ENCODE results near the gene TMEM132D. TPM values are rescaled to one million over a fixed set of nuclear protein-coding genes. Genes with fewer than 3 reads are reported as not detected.

The TMEM132D gene
- total RNA-seq, 1 donor = not detected

GRCh38 chr12:129717438-129717837 lies 186.4 kb downstream of the TMEM132D start:
- no peak overlapping the region for H3K27ac ChIP-seq (ENCODE audit: low read depth, low read length)
- no peak for TF ChIP-seq CTCF (IDR thresholded peaks at IDR 0.05; ENCODE audit: extremely low read depth, low read depth, low read length)
- no peaks in the 10 kb centered on the region for H3K36me3 ChIP-seq (ENCODE audit: insufficient read depth, low read length)
- no peaks in the 10 kb centered on the region for H3K4me1 ChIP-seq (ENCODE audit: insufficient read depth, low read length)
- DNase-seq (ENCODE audit: insufficient read length, low spot score, missing footprints) = no peak
- H4K20me1 ChIP-seq (ENCODE audit: insufficient read depth, low read length) = no peaks in the 10 kb centered on the region
- no peak overlapping the region for H3K4me2 ChIP-seq (ENCODE audit: insufficient read depth, low read length)
- H3K79me2 ChIP-seq (ENCODE audit: insufficient read depth, low read length) = no peaks in the 10 kb centered on the region
- no peak overlapping the region for H2AFZ ChIP-seq (ENCODE audit: low read length)
- no peaks in the 10 kb centered on the region for H3K27me3 ChIP-seq (ENCODE audit: insufficient read depth, low read length)
- peaks cover 7% of the 10 kb centered on the region for H3K9me3 ChIP-seq (ENCODE audit: low read depth, low read length)
- no peak overlapping the region for H3K4me3 ChIP-seq (ENCODE audit: insufficient read depth, low read length)

GRCh38 chr12:129716825-129717224 lies 187.0 kb downstream of the TMEM132D start:
- no peak overlapping the region for H2AFZ ChIP-seq (ENCODE audit: low read length)
- peaks cover 7% of the 10 kb centered on the region for H3K9me3 ChIP-seq (ENCODE audit: low read depth, low read length)
- H3K27ac ChIP-seq (ENCODE audit: low read depth, low read length) = no peak overlapping the region
- no peaks in the 10 kb centered on the region for H3K79me2 ChIP-seq (ENCODE audit: insufficient read depth, low read length)
- no peaks in the 10 kb centered on the region for H3K36me3 ChIP-seq (ENCODE audit: insufficient read depth, low read length)
- no peaks in the 10 kb centered on the region for H4K20me1 ChIP-seq (ENCODE audit: insufficient read depth, low read length)
- TF ChIP-seq CTCF (IDR thresholded peaks at IDR 0.05; ENCODE audit: extremely low read depth, low read depth, low read length) = no peak
- H3K27me3 ChIP-seq (ENCODE audit: insufficient read depth, low read length) = no peaks in the 10 kb centered on the region
- H3K4me3 ChIP-seq (ENCODE audit: insufficient read depth, low read length) = no peak overlapping the region
- DNase-seq (ENCODE audit: insufficient read length, low spot score, missing footprints) = no peak
- H3K4me1 ChIP-seq (ENCODE audit: insufficient read depth, low read length) = no peaks in the 10 kb centered on the region
- no peak overlapping the region for H3K4me2 ChIP-seq (ENCODE audit: insufficient read depth, low read length)

GRCh38 chr12:129706716-129707115 lies 197.1 kb downstream of the TMEM132D start:
- no peak for DNase-seq (ENCODE audit: insufficient read length, low spot score, missing footprints)
- H3K79me2 ChIP-seq (ENCODE audit: insufficient read depth, low read length) = no peaks in the 10 kb centered on the region
- H3K27ac ChIP-seq (ENCODE audit: low read depth, low read length) = no peak overlapping the region
- H3K4me3 ChIP-seq (ENCODE audit: insufficient read depth, low read length) = no peak overlapping the region
- TF ChIP-seq CTCF (IDR thresholded peaks at IDR 0.05; ENCODE audit: extremely low read depth, low read depth, low read length) = no peak
- H3K4me2 ChIP-seq (ENCODE audit: insufficient read depth, low read length) = no peak overlapping the region
- no peak overlapping the region for H2AFZ ChIP-seq (ENCODE audit: low read length)
- H3K9me3 ChIP-seq (ENCODE audit: low read depth, low read length) = no peaks in the 10 kb centered on the region
- H3K27me3 ChIP-seq (ENCODE audit: insufficient read depth, low read length) = no peaks in the 10 kb centered on the region
- H4K20me1 ChIP-seq (ENCODE audit: insufficient read depth, low read length) = no peaks in the 10 kb centered on the region
- no peaks in the 10 kb centered on the region for H3K4me1 ChIP-seq (ENCODE audit: insufficient read depth, low read length)
- no peaks in the 10 kb centered on the region for H3K36me3 ChIP-seq (ENCODE audit: insufficient read depth, low read length)

GRCh38 chr12:129704232-129704830 lies 199.5 kb downstream of the TMEM132D start:
- Histone ChIP-seq H2AFZ (ENCODE audit: low read length) (no peak overlapping the region), H3K27ac (ENCODE audit: low read depth, low read length) (no peak overlapping the region), H3K9me3 (ENCODE audit: low read depth, low read length) (no peaks in the 10 kb centered on the region), H3K4me2 (ENCODE audit: insufficient read depth, low read length) (no peak overlapping the region), H3K4me3 (ENCODE audit: insufficient read depth, low read length) (no peak overlapping the region), H4K20me1 (ENCODE audit: insufficient read depth, low read length) (no peaks in the 10 kb centered on the region), H3K36me3 (ENCODE audit: insufficient read depth, low read length) (no peaks in the 10 kb centered on the region), H3K79me2 (ENCODE audit: insufficient read depth, low read length) (no peaks in the 10 kb centered on the region), H3K27me3 (ENCODE audit: insufficient read depth, low read length) (no peaks in the 10 kb centered on the region), H3K4me1 (ENCODE audit: insufficient read depth, low read length) (no peaks in the 10 kb centered on the region)
- DNase-seq (ENCODE audit: insufficient read length, low spot score, missing footprints) = no peak
- TF ChIP-seq CTCF (IDR thresholded peaks at IDR 0.05; ENCODE audit: extremely low read depth, low read depth, low read length) = no peak

Measured in osteoblast (primary cell).